ENCODE measurements around the gene COL8A1.

GRCh38 chr3:99777210-99777549, 138.8 kb downstream of the COL8A1 start:
- TF ChIP-seq CTCF (IDR thresholded peaks at IDR 0.05; ENCODE audit: insufficient read depth, low read depth, low read length) (no peak), EZH2 (IDR thresholded peaks at IDR 0.05; ENCODE audit: insufficient read depth, low read length) (no peak)
